Stomach (tissue), 4 donors: Measurements from ENCODE around the gene CXCL10.

Experiments used
- CTCF ChIP-seq, 7 experiments: fragments of 450-650 bp in 4 of 7; fragments of 200-600 bp in 3 of 7; sonication (generic) in 3 of 7; IDR thresholded peaks; one replicate each; pipeline ENCODE4 v1.5.1; 2016 to 2019; ENCODE audit warnings: antibody characterized with exemption in 7 of 7, control low read depth in 2 of 7, mild to moderate bottlenecking in 1 of 7
- POLR2AphosphoS5 ChIP-seq, 3 donors: sonication (generic); formaldehyde crosslinking; IDR thresholded peaks; one replicate each; pipeline ENCODE4 v1.6.1; 2016; ENCODE audit warnings: antibody characterized with exemption in 3 of 3

- no peak for TF ChIP-seq POLR2AphosphoS5 (IDR thresholded peaks at IDR 0.05)
- no peak for TF ChIP-seq CTCF (IDR thresholded peaks at IDR 0.05)
Measured at GRCh38 chr4:76022031-76022430, 1.3 kb downstream of the CXCL10 start.
